Stimulated activated CD8-positive, alpha-beta memory T cell treated with anti-CD3 and anti-CD28 coated beads, Interleukin-7, amount 100 ng/mL, for 4 hours (primary cell): ENCODE data around the gene CAPN9.

ENCODE experiments used
- DNase-seq, 2 donors: peaks; one replicate each; pipeline ENCODE4 v3.0.0-alpha.2; 2020; ENCODE audit warnings: low read depth in 2 of 2

The CAPN9 gene

GRCh38 chr1:230796626-230797025, 49.4 kb downstream of the CAPN9 start:
- DNase-seq: no peak

GRCh38 chr1:230797376-230797920, 50.3 kb downstream of the CAPN9 start:
- DNase-seq: no peak

GRCh38 chr1:230797942-230798365, 50.8 kb downstream of the CAPN9 start:
- no peak for DNase-seq

- DNase-seq: no peak
Observed at GRCh38 chr1:230798491-230798890, 51.3 kb downstream of the CAPN9 start.

- DNase-seq: no peak
Observed at GRCh38 chr1:230800891-230801840, 54.0 kb downstream of the CAPN9 start.

- DNase-seq: no peak
Observed at GRCh38 chr1:230804396-230804795, 57.2 kb downstream of the CAPN9 start.

- no peak for DNase-seq
Observed at GRCh38 chr1:230806552-230806951, 59.4 kb downstream of the CAPN9 start.

- DNase-seq: no peak
Observed at GRCh38 chr1:230807029-230807428, 59.8 kb downstream of the CAPN9 start.

GRCh38 chr1:230807561-230808280, 60.5 kb downstream of the CAPN9 start:
- no peak for DNase-seq

- DNase-seq: no peak
Observed at GRCh38 chr1:230808281-230808872, 61.2 kb downstream of the CAPN9 start.

- no peak for DNase-seq
Observed at GRCh38 chr1:230809256-230809990, 62.2 kb downstream of the CAPN9 start.

- no peak for DNase-seq
Observed at GRCh38 chr1:230812568-230812967, 65.4 kb downstream of the CAPN9 start.

GRCh38 chr1:230814949-230815692, 67.9 kb downstream of the CAPN9 start:
- DNase-seq: no peak

- no peak for DNase-seq
Observed at GRCh38 chr1:230816018-230816417, 68.8 kb downstream of the CAPN9 start.

GRCh38 chr1:230818367-230818766, 71.2 kb downstream of the CAPN9 start:
- DNase-seq: no peak

- DNase-seq: no peak
Observed at GRCh38 chr1:230818901-230819300, 71.7 kb downstream of the CAPN9 start.

GRCh38 chr1:230819976-230820375, 72.8 kb downstream of the CAPN9 start:
- no peak for DNase-seq

GRCh38 chr1:230820568-230820967, 73.4 kb downstream of the CAPN9 start:
- DNase-seq: no peak

GRCh38 chr1:230821346-230821745, 74.2 kb downstream of the CAPN9 start:
- no peak for DNase-seq

- no peak for DNase-seq
Observed at GRCh38 chr1:230822092-230822581, 74.9 kb downstream of the CAPN9 start.

GRCh38 chr1:230823426-230823825, 76.2 kb downstream of the CAPN9 start:
- DNase-seq: no peak
